SU-DHL-6 (cell line): ENCODE measurements around the gene SLC17A9.

ENCODE experiments used
- H2AFZ ChIP-seq: fragments of 200-600 bp; sonication (generic); 2 replicates; pipeline ENCODE4 v1.6.1; 2014; ENCODE audit warnings: low read depth, mild to moderate bottlenecking, moderate library complexity, mixed read lengths, antibody characterized with exemption, low read length; ENCODE audit not compliant: severe bottlenecking
- H3F3A ChIP-seq: fragments of 200-600 bp; shearing (Covaris generic); 2 replicates; pipeline ENCODE4 v1.6.0; 2016; ENCODE audit warnings: antibody characterized with exemption, mild to moderate bottlenecking; ENCODE audit not compliant: insufficient read depth
- H3K27ac ChIP-seq: fragments of 200-600 bp; sonication (generic); 2 replicates; pipeline ENCODE4 v1.5.1; 2016; ENCODE audit warnings: low read depth, mild to moderate bottlenecking, low read length, moderate library complexity, mixed read lengths
- H3K27me3 ChIP-seq: fragments of 200-600 bp; sonication (generic), shearing (Covaris generic); 2 replicates; pipeline ENCODE4 v1.6.0; 2014; ENCODE audit warnings: mild to moderate bottlenecking, low read length
- H3K36me3 ChIP-seq: fragments of 200-600 bp; sonication (generic); 2 replicates; pipeline ENCODE4 v1.6.1; 2014; ENCODE audit warnings: mild to moderate bottlenecking, low read length, mixed read lengths
- H3K4me2 ChIP-seq: fragments of 300-600, 200-600 bp; shearing (Covaris generic), sonication (generic); 2 replicates; pipeline ENCODE4 v1.6.0; 2014; ENCODE audit warnings: low read length, low read depth, mild to moderate bottlenecking; ENCODE audit not compliant: poor library complexity, severe bottlenecking
- H3K4me3 ChIP-seq: fragments of 200-600 bp; sonication (generic); 2 replicates; pipeline ENCODE4 v1.5.1; 2014; ENCODE audit warnings: antibody characterized with exemption, low read length, mild to moderate bottlenecking, mixed read lengths; ENCODE audit not compliant: insufficient read depth, poor library complexity, severe bottlenecking
- H3K79me2 ChIP-seq: fragments of 200-600 bp; sonication (generic); 2 replicates; pipeline ENCODE4 v1.6.1; 2014; ENCODE audit warnings: mild to moderate bottlenecking, low read length, moderate library complexity; ENCODE audit not compliant: insufficient read depth
- H3K9ac ChIP-seq: fragments of 200-600 bp; sonication (generic); 2 replicates; pipeline ENCODE4 v1.7.0; 2014; ENCODE audit warnings: mild to moderate bottlenecking, low read length
- H3K9me2 ChIP-seq: fragments of 200-600 bp; sonication (generic); replicated peaks from 2 replicates; pipeline ENCODE4 v1.6.1; 2014; ENCODE audit warnings: low read length; ENCODE audit not compliant: insufficient read depth
- H3K9me3 ChIP-seq: fragments of 200-600 bp; sonication (generic); 2 replicates; pipeline ENCODE4 v1.6.1; 2014; ENCODE audit warnings: low read length, mixed read lengths; ENCODE audit not compliant: insufficient read depth
- H4K20me1 ChIP-seq: fragments of 200-600 bp; sonication (generic); 2 replicates; pipeline ENCODE4 v1.6.1; 2014; ENCODE audit warnings: low read depth, mild to moderate bottlenecking, antibody characterized with exemption, low read length, moderate library complexity, mixed read lengths
- CTCF ChIP-seq: fragments of 200-600 bp; sonication (generic); IDR thresholded peaks from one replicate; pipeline ENCODE4 v1.5.1; 2017; ENCODE audit warnings: antibody characterized with exemption, mild to moderate bottlenecking, low read length, moderate library complexity; ENCODE audit not compliant: insufficient read depth, poor library complexity, severe bottlenecking
- EZH2phosphoT487 ChIP-seq: fragments of 200-600 bp; sonication (generic), shearing (Covaris generic); conservative IDR thresholded peaks from 2 replicates; pipeline ENCODE4 v1.6.1; 2018; ENCODE audit warnings: mild to moderate bottlenecking, antibody characterized with exemption, low read length, moderate library complexity, mixed read lengths

The SLC17A9 gene

GRCh38 chr20:62995898-62996595, 43.5 kb downstream of the SLC17A9 start:
- Histone ChIP-seq H4K20me1 (no peaks in the 10 kb centered on the region), H3K36me3 (no peaks in the 10 kb centered on the region), H2AFZ (no peak overlapping the region), H3F3A (no peaks in the 10 kb centered on the region), H3K27me3 (no peaks in the 10 kb centered on the region), H3K9me2 (no peaks in the 10 kb centered on the region), H3K27ac (no peak overlapping the region), H3K9ac (no peak overlapping the region), H3K4me2 (no peak overlapping the region), H3K4me3 (no peak overlapping the region), H3K9me3 (no peaks in the 10 kb centered on the region), H3K79me2 (no peaks in the 10 kb centered on the region)
- TF ChIP-seq EZH2phosphoT487 (no peak), CTCF (no peak)

GRCh38 chr20:62996596-62996982, 44.1 kb downstream of the SLC17A9 start:
- H4K20me1 ChIP-seq: no peaks in the 10 kb centered on the region
- H3K4me3 ChIP-seq: no peak overlapping the region
- no peaks in the 10 kb centered on the region for H3K36me3 ChIP-seq
- H3K9me2 ChIP-seq: no peaks in the 10 kb centered on the region
- no peaks in the 10 kb centered on the region for H3K79me2 ChIP-seq
- H3F3A ChIP-seq: no peaks in the 10 kb centered on the region
- no peaks in the 10 kb centered on the region for H3K9me3 ChIP-seq
- no peak overlapping the region for H2AFZ ChIP-seq
- TF ChIP-seq CTCF (no peak), EZH2phosphoT487 (no peak)
- H3K4me2 ChIP-seq: no peak overlapping the region
- H3K9ac ChIP-seq: no peak overlapping the region
- H3K27ac ChIP-seq: no peak overlapping the region
- H3K27me3 ChIP-seq: no peaks in the 10 kb centered on the region

DNA sequence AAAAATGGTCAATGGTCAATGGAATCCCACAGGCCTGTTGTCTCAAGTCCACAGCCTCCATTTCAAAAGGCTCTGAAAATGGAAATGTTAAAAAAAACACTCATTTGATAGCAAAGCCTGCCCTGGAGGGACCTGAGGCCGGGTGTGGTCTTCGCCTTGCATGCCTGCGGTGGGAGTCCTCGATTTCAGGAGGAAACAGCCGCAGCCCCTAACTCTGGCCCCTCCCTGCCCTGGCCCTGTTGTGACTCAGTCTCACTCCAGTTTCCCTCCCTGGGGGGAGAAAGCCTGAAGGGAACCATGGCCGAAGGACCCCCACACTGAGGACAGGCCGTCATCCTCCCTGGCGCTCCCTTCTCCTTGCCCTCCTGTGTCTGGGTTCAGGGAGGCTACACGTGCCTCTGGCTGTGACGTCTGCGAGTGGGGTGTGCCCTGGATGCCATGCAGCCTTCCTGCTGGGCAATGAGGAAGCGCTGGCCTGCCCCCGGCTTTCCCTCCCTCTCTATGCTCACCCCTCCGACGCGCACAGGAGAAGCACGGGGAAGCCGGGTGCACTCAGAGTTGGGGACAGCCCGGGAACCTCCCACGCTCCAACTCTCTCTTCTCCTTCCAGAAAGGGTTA, 45.0 kb downstream of the SLC17A9 start:
- Histone ChIP-seq H3K36me3 (no peaks in the 10 kb centered on the region), H2AFZ (no peak overlapping the region), H3K9me3 (no peaks in the 10 kb centered on the region), H3K27me3 (no peaks in the 10 kb centered on the region), H3K27ac (no peak overlapping the region), H3K79me2 (no peaks in the 10 kb centered on the region), H3K9ac (no peak overlapping the region), H3K4me2 (no peak overlapping the region), H4K20me1 (no peaks in the 10 kb centered on the region), H3K9me2 (no peaks in the 10 kb centered on the region), H3F3A (no peaks in the 10 kb centered on the region), H3K4me3 (no peak overlapping the region)
- TF ChIP-seq CTCF: no peak
- TF ChIP-seq EZH2phosphoT487: no peak
